RPMI7951 (cell line): ENCODE results near the gene RPL35A. TPM values are rescaled to one million over a fixed set of nuclear protein-coding genes. Genes with fewer than 3 reads are reported as not detected.
"Not testable (repeated sequence)": the region's sequence is repeated elsewhere in the genome, so short reads cannot be mapped to it uniquely, and the experiment has no call there.

Experiments
- DNase-seq: peaks from one replicate; pipeline ENCODE4 v3.0.0-alpha.2; 2012; ENCODE audit warnings: low read depth
- total RNA-seq: library from RNA; depleted of rRNA; stranded (reverse); fragments of >200 nt; shearing (Covaris generic); gene quantifications from 2 replicates; pipeline ENCODE4 v1.2.3, GENCODE V29; 2014

RPL35A gene
- total RNA-seq, 1 experiment from 2014 or later, result 934 TPM

GRCh38 chr3:197952440-197952839, 2.5 kb downstream of the RPL35A start:
- no peak for DNase-seq

DNA sequence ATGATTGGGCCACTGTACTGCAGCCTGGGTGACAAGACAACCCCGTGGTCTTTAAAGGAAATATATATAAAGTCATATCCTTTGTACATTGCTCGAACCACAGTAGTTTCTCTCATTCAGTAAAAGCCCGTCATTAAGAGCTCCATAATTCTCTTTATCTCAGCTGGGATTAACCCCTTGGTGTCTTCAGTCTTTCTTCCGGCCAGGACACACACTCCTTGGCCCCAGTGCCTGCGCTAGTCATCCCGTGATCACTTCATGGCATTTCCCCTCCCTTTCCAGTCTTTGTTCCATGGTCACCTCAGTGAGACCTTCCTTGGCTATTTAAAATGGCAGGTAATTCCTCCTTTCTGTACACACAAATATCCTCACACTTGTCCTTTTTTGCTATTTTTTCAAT, 3.3 kb downstream of the RPL35A start:
- DNase-seq, result no peak

DNA sequence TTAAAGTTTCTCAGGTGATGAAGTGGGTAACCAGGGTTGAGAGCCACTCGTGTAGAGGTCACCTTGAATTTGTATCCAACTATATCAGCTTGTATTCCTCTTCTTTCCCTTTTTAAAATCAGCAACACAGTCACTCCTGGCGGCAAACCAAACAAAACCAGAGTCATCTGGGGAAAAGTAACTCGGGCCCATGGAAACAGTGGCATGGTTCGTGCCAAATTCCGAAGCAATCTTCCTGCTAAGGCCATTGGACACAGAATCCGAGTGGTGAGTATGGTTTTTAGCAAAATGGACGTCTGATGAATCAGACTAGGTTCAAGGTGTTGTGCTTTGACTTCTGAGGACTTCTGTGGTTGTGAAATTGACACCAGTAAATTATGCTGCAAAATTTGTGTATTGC, 3.9 kb downstream of the RPL35A start:
- DNase-seq, result no peak

GRCh38 chr3:197955892-197956477, 6.0 kb downstream of the RPL35A start:
- no peak for DNase-seq

DNA sequence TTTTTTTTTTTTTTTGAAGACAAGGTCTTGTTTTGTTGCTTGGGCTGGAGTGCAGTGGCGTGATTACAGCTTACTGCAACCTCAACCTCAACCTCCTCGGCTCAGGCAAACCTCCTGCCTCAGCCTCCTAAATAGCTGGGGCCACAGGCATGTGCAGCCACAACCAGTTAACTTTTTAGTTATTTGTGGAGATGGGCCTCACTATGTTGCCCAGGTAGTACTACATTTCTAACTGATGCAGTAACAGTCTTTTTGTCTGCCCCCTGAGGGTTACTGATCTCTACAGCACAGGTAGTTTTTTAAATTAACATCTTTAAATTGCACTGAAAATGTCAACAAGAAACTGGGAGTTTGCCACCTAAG, 6.6 kb downstream of the RPL35A start:
- DNase-seq, result no peak

DNA sequence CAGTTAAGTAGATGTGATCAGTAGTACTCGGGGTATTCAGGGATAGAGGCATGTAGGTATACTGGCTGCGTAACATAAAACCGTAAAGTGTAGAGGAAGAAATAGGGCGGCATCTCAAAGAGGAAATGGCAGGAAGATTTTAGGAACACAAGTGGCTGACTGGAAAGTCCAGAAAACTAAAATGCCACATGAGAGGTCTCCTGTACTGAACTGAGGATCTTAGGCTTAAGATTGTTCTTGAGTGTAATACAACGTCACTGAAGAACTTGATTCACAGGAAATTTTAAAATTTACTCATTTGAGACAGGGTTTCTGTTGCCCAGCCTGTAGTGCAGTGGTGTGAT, 7.8 kb downstream of the RPL35A start:
- no peak for DNase-seq

DNA sequence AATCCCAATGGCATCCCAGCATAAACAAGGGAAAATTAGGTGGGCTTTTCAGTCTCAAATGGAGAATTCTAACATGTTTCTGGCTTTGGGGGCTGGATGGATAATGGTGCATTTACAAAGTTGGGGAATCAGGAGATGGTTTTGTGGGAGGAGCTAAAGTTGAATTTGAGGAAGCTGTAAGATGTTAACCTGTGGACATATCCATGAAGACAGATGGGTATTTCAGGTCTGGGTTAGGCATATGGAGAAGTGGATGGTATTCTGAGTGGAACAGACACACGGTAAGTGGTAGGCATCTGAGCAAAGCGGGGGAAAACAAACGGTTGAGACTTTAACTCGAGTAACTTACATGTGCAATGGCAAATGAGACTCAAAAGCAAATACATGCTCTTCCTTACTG, 8.4 kb downstream of the RPL35A start:
- no peak for DNase-seq

DNA sequence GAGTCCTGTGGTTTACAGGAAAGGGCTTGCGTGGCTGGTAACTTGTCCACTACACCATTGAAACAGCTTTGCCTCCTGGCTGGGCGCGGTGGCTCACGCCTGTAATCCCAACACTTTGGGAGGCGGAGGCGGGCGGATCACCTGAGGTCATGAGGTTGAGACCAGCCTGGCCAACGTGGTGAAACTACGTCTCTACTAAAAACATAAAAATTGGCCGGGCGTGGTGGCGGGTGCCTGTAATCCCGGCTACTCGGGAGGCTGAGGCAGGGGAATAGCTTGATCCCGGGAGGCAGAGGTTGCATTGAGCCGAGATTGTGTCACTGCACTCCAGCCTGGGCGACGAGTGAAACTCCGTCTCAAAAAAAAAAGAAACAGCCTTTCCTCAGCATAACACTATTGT, 8.9 kb downstream of the RPL35A start:
- DNase-seq, result not testable (repeated sequence)

DNA sequence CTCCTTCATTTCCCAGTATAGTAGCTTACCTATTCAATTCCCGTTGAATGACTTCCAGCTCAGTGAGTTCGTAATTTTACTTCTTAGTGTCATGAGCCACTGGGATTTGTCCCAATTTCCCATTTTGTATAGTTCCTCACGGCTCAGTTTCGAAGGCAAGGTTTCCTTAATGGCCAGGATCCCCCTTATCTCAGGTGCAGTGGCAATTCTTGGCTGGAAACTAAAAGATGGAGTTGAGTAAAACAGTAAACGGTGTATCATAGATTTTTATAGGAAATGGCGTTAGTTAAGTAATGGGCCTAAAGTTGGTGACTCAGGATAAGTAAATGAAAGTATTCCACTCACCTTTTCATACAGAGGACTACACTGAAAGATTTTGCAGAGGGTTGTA, 9.5 kb downstream of the RPL35A start:
- no peak for DNase-seq

GRCh38 chr3:197959891-197960693, 10.1 kb downstream of the RPL35A start, which contains the start of gene LMLN:
LMLN (plus strand) TSS chr3:197960217; CDS start chr3:197960246, 29 bp downstream.
- peak; percentile 97 for DNase-seq

DNA sequence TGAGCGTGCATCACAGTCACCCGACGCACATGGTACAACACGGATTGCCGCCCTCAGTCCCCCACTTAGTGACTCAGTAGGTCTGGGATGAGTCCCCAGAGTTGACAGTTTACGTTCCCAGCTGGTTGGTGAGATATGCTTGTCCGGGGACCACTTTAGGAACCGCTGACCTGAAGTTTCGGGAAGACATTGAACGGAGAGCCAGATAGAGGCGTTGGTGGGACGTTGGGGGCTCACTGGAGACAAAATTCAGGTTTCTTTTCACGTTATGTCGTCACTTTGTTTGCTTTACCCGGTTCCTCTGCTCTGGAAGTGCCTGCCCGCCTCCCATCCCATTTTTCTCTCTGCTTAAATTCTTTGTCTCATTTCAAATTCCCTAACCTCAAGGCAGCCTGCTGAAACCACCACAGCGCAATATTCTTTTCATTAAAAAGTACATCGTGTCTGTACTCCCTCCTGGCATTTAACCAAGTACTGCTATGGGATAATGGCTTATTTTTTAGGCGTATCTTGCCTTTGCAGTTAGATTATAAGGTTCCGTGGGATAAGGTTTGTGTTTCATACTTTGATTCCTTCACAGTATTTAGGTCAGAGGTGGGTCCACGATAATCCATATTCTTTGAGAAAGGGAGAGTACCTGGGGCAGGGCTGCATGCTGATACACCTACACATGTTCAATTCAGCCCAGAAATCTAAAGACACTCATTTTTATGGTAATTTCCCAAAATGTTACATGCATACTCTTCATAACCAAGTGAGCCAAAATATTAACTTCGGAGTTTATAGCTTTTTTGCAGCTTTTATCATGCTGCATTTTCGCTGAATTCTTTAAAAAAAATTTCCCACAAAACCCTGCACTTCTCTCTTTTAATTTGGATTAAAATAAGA, 10.9 kb downstream of the RPL35A start:
- peak; percentile 73 for DNase-seq

- DNase-seq, result no peak
Observed at GRCh38 chr3:197961582-197961945, 11.6 kb downstream of the RPL35A start.

DNA sequence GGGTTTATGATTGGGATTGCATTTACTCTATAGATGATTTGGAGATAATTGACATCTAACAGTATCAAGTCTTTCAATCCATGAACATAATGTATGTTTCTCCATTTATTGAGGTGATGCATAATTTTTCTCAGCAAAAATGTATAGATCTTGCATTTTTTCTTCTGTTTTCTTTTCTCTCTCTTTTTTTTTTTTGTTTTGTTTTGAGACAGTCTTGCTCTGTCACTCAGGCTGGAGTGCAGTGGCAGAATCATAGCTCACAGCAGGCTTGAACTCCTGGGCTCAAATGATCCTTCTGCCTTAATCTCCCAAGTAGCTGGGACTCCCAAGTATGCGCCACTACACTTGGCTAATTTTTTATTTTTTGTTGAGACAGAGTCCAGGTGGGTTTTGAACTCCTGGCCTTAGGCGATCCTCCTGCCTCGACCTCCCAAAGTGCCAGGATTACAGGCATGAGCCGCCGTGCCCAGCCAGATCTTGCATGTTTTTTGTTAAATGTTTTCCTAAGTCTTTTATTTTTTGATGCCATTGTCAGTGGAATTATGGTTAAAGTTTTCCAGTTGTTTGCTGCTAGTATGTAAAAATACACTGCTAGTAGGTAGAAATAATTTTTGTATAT, 13.1 kb downstream of the RPL35A start:
- no peak for DNase-seq

DNA sequence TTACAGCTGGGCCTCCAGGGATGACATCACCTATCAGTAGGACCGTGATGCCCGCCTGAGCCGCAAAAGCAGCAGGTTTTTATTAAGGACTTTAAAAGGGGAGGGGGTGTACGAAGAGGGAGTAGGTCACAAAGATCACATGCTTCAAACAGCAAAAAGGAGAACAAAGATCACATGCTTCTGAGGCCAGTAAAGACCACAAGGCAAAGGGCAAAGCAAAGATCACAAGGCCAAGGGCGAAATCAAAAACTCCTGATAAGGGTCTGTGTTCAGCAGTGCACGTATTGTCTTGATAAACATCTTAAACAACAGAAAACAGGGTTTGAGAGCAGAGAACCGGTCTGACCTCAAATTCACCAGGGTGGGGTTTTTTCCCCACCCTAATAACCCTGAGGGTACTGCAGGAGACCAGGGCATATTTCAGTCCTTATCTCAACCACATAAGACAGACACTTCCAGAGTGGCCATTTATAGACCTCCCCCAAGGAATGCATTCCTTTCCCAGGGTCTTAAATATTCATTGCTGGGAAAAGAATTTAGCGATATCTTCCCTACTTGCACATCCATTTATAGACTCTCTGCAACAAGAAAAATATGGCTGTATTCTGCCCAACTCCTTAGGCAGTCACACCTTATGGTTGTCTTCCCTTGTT, 17.5 kb downstream of the RPL35A start:
- not testable (repeated sequence) for DNase-seq

- no peak for DNase-seq
Observed at GRCh38 chr3:197970588-197970987, 20.6 kb downstream of the RPL35A start.

- DNase-seq, result no peak
Observed at GRCh38 chr3:197974016-197974415, 24.0 kb downstream of the RPL35A start.

- DNase-seq, result no peak
Observed at GRCh38 chr3:197975311-197975710, 25.3 kb downstream of the RPL35A start.

DNA sequence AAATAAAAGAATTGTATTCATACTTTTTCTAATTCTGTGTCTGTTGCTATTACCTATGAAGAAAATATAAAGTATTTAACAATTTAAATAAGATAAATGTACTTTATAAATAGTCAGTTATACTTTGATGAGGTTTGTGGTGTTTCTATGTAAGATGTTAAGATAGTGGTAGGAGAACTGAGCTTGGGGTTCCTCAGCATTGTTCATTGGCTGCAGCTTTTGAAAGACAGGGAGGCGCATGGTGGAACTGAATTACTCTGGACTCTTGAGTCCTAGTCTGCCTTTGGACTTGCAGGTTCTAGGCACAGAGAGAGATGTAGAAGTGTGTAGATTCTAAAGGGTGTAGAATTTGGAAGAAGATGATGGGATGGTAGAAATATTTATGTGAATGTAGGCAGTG, 33.1 kb downstream of the RPL35A start:
- DNase-seq, result no peak

DNA sequence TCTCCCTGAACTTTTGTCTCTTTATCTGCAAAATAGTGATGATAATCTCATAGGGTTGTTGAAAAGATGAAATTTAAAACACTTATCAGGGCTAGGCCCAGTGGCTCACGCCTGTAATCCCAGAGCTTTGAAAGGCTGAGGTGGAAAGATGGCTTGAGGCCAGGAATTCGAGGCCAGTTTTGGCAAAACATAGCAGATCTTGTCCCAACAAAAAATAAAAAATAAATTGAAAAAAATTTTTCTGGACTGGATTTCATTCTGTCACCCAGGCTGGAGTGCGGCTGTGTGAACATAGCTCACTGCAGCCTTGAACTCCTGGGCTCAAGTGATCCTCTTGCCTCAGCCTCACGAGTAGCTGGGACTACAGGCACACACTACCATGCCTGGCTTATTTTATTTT, 39.7 kb downstream of the RPL35A start:
- no peak for DNase-seq

DNA sequence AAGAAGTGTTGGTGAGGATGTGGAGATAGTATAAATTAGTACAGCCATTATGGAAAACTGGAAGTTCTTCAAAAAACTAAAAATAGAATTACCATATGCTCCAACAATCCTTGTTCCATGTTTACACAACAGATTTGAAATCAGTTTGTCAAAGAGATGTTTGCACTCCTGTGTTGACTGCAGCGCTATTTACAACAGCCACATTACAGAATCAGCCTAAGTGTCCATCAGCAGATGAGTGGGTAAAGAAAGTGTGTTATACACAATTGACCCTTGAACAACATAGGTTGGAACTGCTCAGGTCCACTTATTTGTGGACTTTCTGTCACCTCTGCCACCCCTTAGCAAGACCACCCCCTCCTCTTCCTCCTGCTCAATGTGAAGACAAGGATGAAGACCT, 44.7 kb downstream of the RPL35A start:
- no peak for DNase-seq

GRCh38 chr3:197996855-197997254, 46.9 kb downstream of the RPL35A start:
- no peak for DNase-seq

DNA sequence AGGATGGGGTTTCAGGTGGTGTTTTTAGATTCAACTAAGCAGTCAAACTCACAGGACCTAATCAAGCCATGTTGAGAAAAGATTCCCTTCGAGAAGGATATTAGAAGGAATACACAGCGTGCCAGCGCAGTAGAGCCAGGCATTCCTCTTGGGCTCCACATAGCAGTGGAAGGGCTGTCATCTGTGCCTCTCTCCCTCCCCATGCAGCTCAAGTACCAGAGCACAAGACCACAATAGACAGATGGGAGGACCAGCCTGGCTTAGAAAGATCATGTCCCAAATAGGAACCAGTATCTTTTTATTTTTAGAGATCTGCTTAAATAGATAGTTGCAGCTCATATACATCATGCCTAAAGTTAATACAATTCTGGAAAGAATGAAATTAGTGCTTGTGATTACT, 47.9 kb downstream of the RPL35A start:
- no peak for DNase-seq
